NCI-H128 (cell line): ENCODE results near the gene AFG1L.
"Not testable (repeated sequence)": the region's sequence is repeated elsewhere in the genome, so short reads cannot be mapped to it uniquely, and the experiment has no call there.

ENCODE experiments used
- DNase-seq: peaks from one replicate; lab custom pipeline; 2025; ENCODE audit not compliant: unreplicated experiment; lab: John Stamatoyannopoulos, UW

The AFG1L gene

GRCh38 chr6:108510461-108511319, 215.8 kb downstream of the AFG1L start:
- no peak for DNase-seq

GRCh38 chr6:108518714-108519576, 224.1 kb downstream of the AFG1L start:
- no peak for DNase-seq

GRCh38 chr6:108521616-108522107, 226.8 kb downstream of the AFG1L start:
- DNase-seq = no peak

- no peak for DNase-seq
These were observed 228.8 kb downstream of the AFG1L start for GRCh38 chr6:108523697-108524096.

- DNase-seq = no peak
These were observed 229.8 kb downstream of the AFG1L start for GRCh38 chr6:108524528-108525248.

- no peak for DNase-seq
These were observed 231.9 kb downstream of the AFG1L start for GRCh38 chr6:108526739-108527174.

- DNase-seq = no peak
These were observed 234.0 kb downstream of the AFG1L start for GRCh38 chr6:108528878-108529277.

GRCh38 chr6:108531332-108531731, 236.5 kb downstream of the AFG1L start:
- DNase-seq = no peak

GRCh38 chr6:108535114-108535742, 240.4 kb downstream of the AFG1L start:
- no peak for DNase-seq

GRCh38 chr6:108535920-108536535, 241.2 kb downstream of the AFG1L start:
- DNase-seq = not testable (repeated sequence)

GRCh38 chr6:108541843-108542759, 247.2 kb downstream of the AFG1L start:
- peak; percentile 76 for DNase-seq

- no peak for DNase-seq
These were observed 248.5 kb downstream of the AFG1L start for GRCh38 chr6:108543175-108543940.

GRCh38 chr6:108544606-108545005, 249.8 kb downstream of the AFG1L start:
- DNase-seq = no peak

- DNase-seq = no peak
These were observed 251.5 kb downstream of the AFG1L start for GRCh38 chr6:108546079-108547049.

- no peak for DNase-seq
These were observed 254.4 kb downstream of the AFG1L start for GRCh38 chr6:108549241-108549640.

GRCh38 chr6:108549741-108550140, 254.9 kb downstream of the AFG1L start:
- DNase-seq = no peak

- no peak for DNase-seq
These were observed 255.4 kb downstream of the AFG1L start for GRCh38 chr6:108550256-108550655.
